ENCODE measurements around the gene ARFGAP1. TPM values are rescaled to one million over a fixed set of nuclear protein-coding genes. Genes with fewer than 3 reads are reported as not detected.
"Not testable (repeated sequence)": the region's sequence is repeated elsewhere in the genome, so short reads cannot be mapped to it uniquely, and the experiment has no call there.

ARFGAP1 gene
- total RNA-seq, 2 experiments from 2014 or later: 73.4 to 77.6 TPM

- no peak for ATAC-seq
- H3K36me3 Mint-ChIP-seq (ENCODE audit: low read depth): no peaks in the 10 kb centered on the region
- CTCF ChIA-PET: no interaction called here
These were observed 55.5 kb downstream of the ARFGAP1 start for GRCh38 chr20:63328026-63328700.

GRCh38 chr20:63328718-63329275 lies 56.2 kb downstream of the ARFGAP1 start:
- H3K4me3 Mint-ChIP-seq: no peak overlapping the region
- H3K27ac Mint-ChIP-seq: no peak overlapping the region
- intact Hi-C loops (cut with DNase I, micrococcal nuclease): no loop called here
- POLR2A ChIA-PET: no interaction called here
- H3K4me1 Mint-ChIP-seq: no peaks in the 10 kb centered on the region
- no peaks in the 10 kb centered on the region for H3K36me3 Mint-ChIP-seq (ENCODE audit: low read depth)
- DNase-seq: no peak
- no peak for ATAC-seq
- CTCF ChIA-PET: no interaction called here
- H3K9me3 Mint-ChIP-seq (ENCODE audit: low read depth): peaks cover 6% of the 10 kb centered on the region
- peaks cover 11% of the 10 kb centered on the region for H3K27me3 Mint-ChIP-seq

More at GRCh38 chr20:63328026-63328700, 55.5 kb downstream of the ARFGAP1 start:
- no peak overlapping the region for H3K27ac Mint-ChIP-seq
- no peak overlapping the region for H3K4me3 Mint-ChIP-seq
- intact Hi-C loops (cut with DNase I, micrococcal nuclease): no loop called here
- POLR2A ChIA-PET: no interaction called here
- H3K9me3 Mint-ChIP-seq (ENCODE audit: low read depth): peaks cover 6% of the 10 kb centered on the region
- peaks cover 11% of the 10 kb centered on the region for H3K27me3 Mint-ChIP-seq
- DNase-seq: no peak
- H3K4me1 Mint-ChIP-seq: no peaks in the 10 kb centered on the region

- no peaks in the 10 kb centered on the region for H3K4me1 Mint-ChIP-seq
- H3K27me3 Mint-ChIP-seq: peaks cover 11% of the 10 kb centered on the region
These were observed 56.9 kb downstream of the ARFGAP1 start for GRCh38 chr20:63329331-63330083.

GRCh38 chr20:63330084-63330760 lies 57.6 kb downstream of the ARFGAP1 start:
- CTCF ChIA-PET: interaction anchor here (0.5 kb wide), 1 partner anchor 342 kb away, joined by 3 read pairs; no protein-coding TSS in a partner anchor
- Mint-ChIP-seq H3K27ac (no peak overlapping the region), H3K4me3 (no peak overlapping the region), H3K36me3 (ENCODE audit: low read depth) (no peaks in the 10 kb centered on the region), H3K9me3 (ENCODE audit: low read depth) (peaks cover 6% of the 10 kb centered on the region), H3K27me3 (peaks cover 11% of the 10 kb centered on the region), H3K4me1 (no peaks in the 10 kb centered on the region)
- POLR2A ChIA-PET: no interaction called here
- ATAC-seq: no peak
- intact Hi-C loops (cut with DNase I, micrococcal nuclease): no loop called here
- DNase-seq: no peak

More at GRCh38 chr20:63329331-63330083, 56.9 kb downstream of the ARFGAP1 start:
- ATAC-seq (no peak), DNase-seq (no peak)
- ChIA-PET POLR2A (no interaction called here), CTCF (no interaction called here)
- no peak overlapping the region for H3K27ac Mint-ChIP-seq
- no peaks in the 10 kb centered on the region for H3K36me3 Mint-ChIP-seq (ENCODE audit: low read depth)
- H3K4me3 Mint-ChIP-seq: no peak overlapping the region
- intact Hi-C loops (cut with DNase I, micrococcal nuclease): no loop called here
- H3K9me3 Mint-ChIP-seq (ENCODE audit: low read depth): peaks cover 6% of the 10 kb centered on the region

- ChIA-PET CTCF (no interaction called here), POLR2A (no interaction called here)
- ATAC-seq: no peak
- H3K4me3 Mint-ChIP-seq: no peak overlapping the region
- intact Hi-C loops (cut with DNase I, micrococcal nuclease): no loop called here
- H3K9me3 Mint-ChIP-seq (ENCODE audit: low read depth): peaks cover 6% of the 10 kb centered on the region
- DNase-seq: no peak
- peaks cover 11% of the 10 kb centered on the region for H3K27me3 Mint-ChIP-seq
- no peaks in the 10 kb centered on the region for H3K36me3 Mint-ChIP-seq (ENCODE audit: low read depth)
- no peak overlapping the region for H3K27ac Mint-ChIP-seq
- no peaks in the 10 kb centered on the region for H3K4me1 Mint-ChIP-seq
These were observed 58.3 kb downstream of the ARFGAP1 start for GRCh38 chr20:63330940-63331339.

DNA sequence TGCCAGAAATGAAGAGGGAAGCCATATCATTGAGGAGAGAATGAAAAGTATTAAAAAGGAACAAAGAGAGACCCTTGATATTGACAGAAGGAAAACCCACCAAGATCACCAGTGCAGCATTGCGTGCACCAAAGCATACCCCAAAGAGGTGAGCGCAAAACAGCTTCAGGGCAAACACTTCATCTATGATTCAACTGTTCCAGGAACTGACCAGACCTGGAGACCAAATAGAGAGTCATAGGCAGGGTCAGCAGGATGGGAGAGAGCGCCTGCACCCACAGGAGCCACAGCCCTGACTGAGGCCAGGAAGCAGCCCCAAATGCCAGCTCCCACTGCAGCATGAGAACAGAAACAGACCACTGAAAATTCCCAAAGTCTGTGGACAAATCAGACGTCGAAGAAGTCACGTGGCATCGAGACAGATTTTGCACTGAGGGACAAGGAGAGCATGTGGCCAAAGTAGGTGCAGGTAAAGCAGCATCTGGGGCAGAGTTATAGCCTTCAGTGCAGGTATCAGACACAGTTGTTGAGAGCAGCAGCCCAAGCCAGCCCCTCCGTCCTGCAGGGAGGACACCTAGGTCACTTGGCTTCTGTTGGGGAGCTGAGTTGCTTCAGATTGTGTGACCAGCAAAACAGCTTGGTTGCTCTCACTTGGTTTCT lies 59.3 kb downstream of the ARFGAP1 start:
- H3K27ac Mint-ChIP-seq: no peak overlapping the region
- POLR2A ChIA-PET: no interaction called here
- peaks cover 6% of the 10 kb centered on the region for H3K9me3 Mint-ChIP-seq (ENCODE audit: low read depth)
- intact Hi-C loops (cut with DNase I, micrococcal nuclease): no loop called here
- H3K36me3 Mint-ChIP-seq (ENCODE audit: low read depth): no peaks in the 10 kb centered on the region
- CTCF ChIA-PET: no interaction called here
- no peak for ATAC-seq
- H3K27me3 Mint-ChIP-seq: peaks cover 15% of the 10 kb centered on the region
- H3K4me3 Mint-ChIP-seq: no peak overlapping the region
- no peak for DNase-seq
- no peaks in the 10 kb centered on the region for H3K4me1 Mint-ChIP-seq

GRCh38 chr20:63332488-63333240 lies 60.1 kb downstream of the ARFGAP1 start:
- CTCF ChIA-PET: no interaction called here
- DNase-seq (no peak), ATAC-seq (no peak)
- Mint-ChIP-seq H3K4me3 (no peak overlapping the region), H3K27me3 (peaks cover 17% of the 10 kb centered on the region), H3K36me3 (ENCODE audit: low read depth) (no peaks in the 10 kb centered on the region), H3K27ac (no peak overlapping the region), H3K9me3 (ENCODE audit: low read depth) (peaks cover 6% of the 10 kb centered on the region), H3K4me1 (no peaks in the 10 kb centered on the region)
- POLR2A ChIA-PET: no interaction called here
- intact Hi-C loops (cut with DNase I, micrococcal nuclease): no loop called here

DNA sequence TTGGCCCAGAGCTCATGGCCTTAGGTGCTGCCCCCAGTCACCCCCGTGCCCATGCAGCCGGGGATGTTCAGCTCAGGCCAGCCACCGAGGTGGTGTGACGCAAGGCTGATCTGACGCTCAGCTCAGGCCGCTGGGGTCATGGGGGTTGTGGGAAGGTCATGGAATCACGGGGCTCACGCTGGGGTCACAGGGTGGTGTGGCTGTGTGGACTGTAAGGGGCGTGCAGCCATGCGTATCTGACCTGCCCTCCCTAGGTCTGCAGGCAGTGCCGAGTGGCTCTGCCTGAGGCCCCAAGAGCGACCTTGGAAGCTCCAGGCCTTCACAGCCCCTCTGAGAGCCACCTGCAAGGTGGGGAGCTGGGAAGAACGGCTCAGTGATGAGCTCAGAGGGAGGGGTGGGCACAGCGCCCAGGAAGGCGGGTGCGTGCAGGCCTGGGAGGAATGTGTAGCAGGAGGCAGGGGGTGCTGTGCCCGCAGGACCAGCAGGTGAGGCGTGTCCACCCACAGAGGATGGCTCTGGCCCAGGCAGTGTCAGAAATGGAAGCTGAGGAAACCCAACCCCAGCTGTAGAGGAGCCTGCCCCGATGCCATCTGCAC lies 60.7 kb downstream of the ARFGAP1 start:
- ATAC-seq: no peak
- Mint-ChIP-seq H3K4me3 (no peak overlapping the region), H3K27ac (no peak overlapping the region), H3K27me3 (peaks cover 20% of the 10 kb centered on the region), H3K9me3 (ENCODE audit: low read depth) (peaks cover 6% of the 10 kb centered on the region), H3K36me3 (ENCODE audit: low read depth) (no peaks in the 10 kb centered on the region), H3K4me1 (no peaks in the 10 kb centered on the region)
- DNase-seq: no peak
- ChIA-PET CTCF (interaction anchor here (1.1 kb wide), 1 partner anchor 17 kb away, joined by 3 read pairs; no protein-coding TSS in a partner anchor), POLR2A (no interaction called here)
- intact Hi-C loops (cut with DNase I, micrococcal nuclease): no loop called here

DNA sequence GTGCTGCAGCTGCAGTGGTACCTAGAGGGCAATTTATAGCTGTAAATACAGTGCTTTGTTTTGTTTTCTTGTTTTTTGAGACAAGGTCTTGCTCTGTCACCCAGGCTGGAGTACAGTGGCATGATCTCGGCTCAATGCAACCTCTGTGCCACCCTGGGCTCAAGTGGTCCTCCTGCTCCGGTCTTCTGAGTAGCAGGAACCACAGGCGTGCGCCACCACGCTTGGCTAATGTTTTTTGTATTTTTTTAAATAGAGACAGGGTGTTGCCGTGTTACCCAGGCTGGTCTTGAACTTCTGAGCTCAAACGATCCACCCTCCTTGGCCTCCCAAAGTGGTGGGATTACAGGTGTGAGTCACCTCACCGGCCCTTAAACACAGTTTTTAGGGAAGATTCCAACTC lies 61.7 kb downstream of the ARFGAP1 start:
- intact Hi-C loops (cut with DNase I, micrococcal nuclease): no loop called here
- no peaks in the 10 kb centered on the region for H3K4me1 Mint-ChIP-seq
- DNase-seq (no peak), ATAC-seq (no peak)
- H3K36me3 Mint-ChIP-seq (ENCODE audit: low read depth): no peaks in the 10 kb centered on the region
- peaks cover 6% of the 10 kb centered on the region for H3K9me3 Mint-ChIP-seq (ENCODE audit: low read depth)
- H3K4me3 Mint-ChIP-seq: no peak overlapping the region
- ChIA-PET CTCF (interaction anchor here (0.7 to 1.1 kb wide), 3 partner anchors 13 to 90 kb away, joined by 3 read pairs; no protein-coding TSS in a partner anchor), POLR2A (no interaction called here)
- H3K27ac Mint-ChIP-seq: no peak overlapping the region
- H3K27me3 Mint-ChIP-seq: peaks cover 21% of the 10 kb centered on the region

GRCh38 chr20:63335060-63335459 lies 62.4 kb downstream of the ARFGAP1 start:
- ATAC-seq; H3K27ac Mint-ChIP-seq; intact Hi-C loops (cut with DNase I, micrococcal nuclease); H3K36me3 Mint-ChIP-seq (ENCODE audit: low read depth); H3K4me3 Mint-ChIP-seq; H3K9me3 Mint-ChIP-seq (ENCODE audit: low read depth); POLR2A ChIA-PET; H3K4me1 Mint-ChIP-seq; DNase-seq: not testable (repeated sequence)
- peaks cover 21% of the 10 kb centered on the region for H3K27me3 Mint-ChIP-seq
- CTCF ChIA-PET: interaction anchor here (1.0 kb wide), 1 partner anchor 12 kb away, joined by 3 read pairs; no protein-coding TSS in a partner anchor

All from activated CD4-positive, alpha-beta T cell treated with anti-CD3 and anti-CD28 coated beads for 36 hours (primary cell).